Liver (tissue), 9 donors: ENCODE results near the gene STMP1. TPM values are rescaled to one million over a fixed set of nuclear protein-coding genes. Genes with fewer than 3 reads are reported as not detected.

Experiments
- DNase-seq: peaks from one replicate; pipeline ENCODE4 v3.0.0-alpha.2; 2017; ENCODE audit warnings: low spot score
- H3K27ac ChIP-seq, 2 donors: one replicate each; pipeline ENCODE4 v1.7.0; 2013; ENCODE audit warnings: inconsistent platforms in 2 of 2, low read length in 2 of 2, control low read depth in 1 of 2, low read depth in 1 of 2, mild to moderate bottlenecking in 1 of 2
- H3K27me3 ChIP-seq, 4 donors: one replicate each; pipeline versions ENCODE4 v1.6.1 to v1.7.0; 2013; ENCODE audit warnings: low read length in 3 of 4, inconsistent platforms in 1 of 4, mild to moderate bottlenecking in 1 of 4, moderate library complexity in 1 of 4; ENCODE audit not compliant: control insufficient read depth in 4 of 4, insufficient read depth in 4 of 4
- H3K36me3 ChIP-seq, 4 donors: one replicate each; pipeline versions ENCODE4 v1.6.1 to v1.7.0; 2013; ENCODE audit warnings: low read length in 3 of 4, mild to moderate bottlenecking in 3 of 4, low read depth in 1 of 4, moderate library complexity in 1 of 4; ENCODE audit not compliant: control insufficient read depth in 4 of 4, insufficient read depth in 3 of 4
- H3K4me1 ChIP-seq, 4 donors: one replicate each; pipeline versions ENCODE4 v1.6.1 to v1.7.0; 2013; ENCODE audit warnings: low read length in 3 of 4, mild to moderate bottlenecking in 3 of 4, moderate library complexity in 1 of 4; ENCODE audit not compliant: control insufficient read depth in 4 of 4, insufficient read depth in 4 of 4
- H3K4me3 ChIP-seq, 3 donors: one replicate each; pipeline versions ENCODE4 v1.6.1 to v1.7.0; 2013; ENCODE audit warnings: low read length in 3 of 3, control low read depth in 1 of 3, low read depth in 1 of 3, mild to moderate bottlenecking in 1 of 3
- H3K9ac ChIP-seq, 2 donors: one replicate each; pipeline ENCODE4 v1.7.0; 2013; ENCODE audit warnings: low read length in 2 of 2, mild to moderate bottlenecking in 2 of 2, moderate library complexity in 2 of 2, control low read depth in 1 of 2, low read depth in 1 of 2
- H3K9me3 ChIP-seq, 4 donors: one replicate each; pipeline versions ENCODE4 v1.6.1 to v1.7.0; 2013; ENCODE audit warnings: low read length in 3 of 4; ENCODE audit not compliant: control insufficient read depth in 4 of 4
- CTCF ChIP-seq: fragments of 150-350 bp; IDR thresholded peaks from 2 replicates; pipeline ENCODE4 v1.5.1; 2017; ENCODE audit warnings: improper control_type of control experiment, low read depth, low read length; ENCODE audit not compliant: missing input control
- EGR1 ChIP-seq, 2 donors: IDR thresholded peaks; 2 replicates each; pipeline ENCODE4 v1.6.1; 2016 to 2018; ENCODE audit warnings: antibody characterized with exemption in 2 of 2, low read depth in 2 of 2
- FOXA1 ChIP-seq: IDR thresholded peaks from 2 replicates; pipeline ENCODE4 v1.6.1; 2016; ENCODE audit warnings: antibody characterized with exemption
- FOXA2 ChIP-seq: IDR thresholded peaks from 2 replicates; pipeline ENCODE4 v1.6.1; 2016; ENCODE audit warnings: antibody characterized with exemption
- GABPA ChIP-seq, 2 donors: IDR thresholded peaks in 1 of 2; conservative IDR thresholded peaks in 1 of 2; 2 replicates each; pipeline ENCODE4 v1.6.1; 2016; ENCODE audit warnings: antibody characterized with exemption in 2 of 2, mild to moderate bottlenecking in 1 of 2, moderate library complexity in 1 of 2
- HNF4A ChIP-seq, 2 donors: conservative IDR thresholded peaks; 2 replicates each; pipeline ENCODE4 v1.6.1; 2016; ENCODE audit warnings: antibody characterized with exemption in 2 of 2, mild to moderate bottlenecking in 2 of 2
- HNF4G ChIP-seq: IDR thresholded peaks from 2 replicates; pipeline ENCODE4 v1.6.1; 2016; ENCODE audit warnings: antibody characterized with exemption
- JUND ChIP-seq, 2 donors: IDR thresholded peaks; 2 replicates each; pipeline ENCODE4 v1.6.1; 2016; ENCODE audit warnings: antibody characterized with exemption in 2 of 2
- NR2F2 ChIP-seq: IDR thresholded peaks from 2 replicates; pipeline ENCODE4 v1.6.1; 2016; ENCODE audit warnings: antibody characterized with exemption
- RAD21 ChIP-seq, 2 donors: IDR thresholded peaks; 2 replicates each; pipeline ENCODE4 v1.6.1; 2016; ENCODE audit warnings: antibody characterized with exemption in 2 of 2, mild to moderate bottlenecking in 2 of 2
- RXRA ChIP-seq, 2 donors: IDR thresholded peaks; 2 replicates each; pipeline ENCODE4 v1.6.1; 2017 to 2018; ENCODE audit warnings: antibody characterized with exemption in 2 of 2, mild to moderate bottlenecking in 1 of 2
- SP1 ChIP-seq: IDR thresholded peaks from 2 replicates; pipeline ENCODE4 v1.6.1; 2018; ENCODE audit warnings: antibody characterized with exemption, mild to moderate bottlenecking
- YY1 ChIP-seq: IDR thresholded peaks from 2 replicates; pipeline ENCODE4 v1.6.1; 2016; ENCODE audit warnings: antibody characterized with exemption, mild to moderate bottlenecking
- ZBTB33 ChIP-seq: IDR thresholded peaks from 2 replicates; pipeline ENCODE4 v1.6.1; 2016; ENCODE audit warnings: antibody characterized with exemption
- WGBS: extraction: QIAGEN DNeasy Blood & Tissue Kit; methylation state at CpG from one replicate; pipeline ENCODE4 v1.1.7; 2013; 5-methylcytosine and 5-hydroxymethylcytosine counted together
- polyA plus RNA-seq, 2 donors: library from polyadenylated mRNA; stranded (reverse) in 1 of 2; unstranded in 1 of 2; fragments of 200-250 nt in 1 of 2; fragments of >200 nt in 1 of 2; fragmentation: Nextera tagmentation in 1 of 2; extraction: Ambion mirVana in 1 of 2; gene quantifications; one replicate each; pipeline versions ENCODE4 v1.2.1 to v1.2.3, GENCODE V29; 2013 to 2015
- total RNA-seq, 2 donors: library from RNA; depleted of rRNA; stranded (reverse); fragments of >200 nt; gene quantifications; one replicate each; pipeline ENCODE4 v1.2.3, GENCODE V29; 2014
- TF ChIP-seq, protein P1 (sequence below): IDR thresholded peaks from 2 replicates; pipeline ENCODE4 v1.6.1; 2016; ENCODE audit warnings: antibody characterized with exemption
- TF ChIP-seq, protein P2 (sequence below): IDR thresholded peaks from 2 replicates; pipeline ENCODE4 v1.6.1; 2016; ENCODE audit warnings: antibody characterized with exemption
- TF ChIP-seq, protein P3 (sequence below): IDR thresholded peaks from 2 replicates; pipeline ENCODE4 v1.6.1; 2016; ENCODE audit warnings: antibody characterized with exemption, mild to moderate bottlenecking
- donor health status: healthy.
- donor health status: healthy.
- donor health status: healthy.
- donor health status: healthy.
- donor health status: healthy.

STMP1 gene
- total and polyA plus RNA-seq, 4 donors = 6.8 to 30.7 (median 13.8) TPM

DNA sequence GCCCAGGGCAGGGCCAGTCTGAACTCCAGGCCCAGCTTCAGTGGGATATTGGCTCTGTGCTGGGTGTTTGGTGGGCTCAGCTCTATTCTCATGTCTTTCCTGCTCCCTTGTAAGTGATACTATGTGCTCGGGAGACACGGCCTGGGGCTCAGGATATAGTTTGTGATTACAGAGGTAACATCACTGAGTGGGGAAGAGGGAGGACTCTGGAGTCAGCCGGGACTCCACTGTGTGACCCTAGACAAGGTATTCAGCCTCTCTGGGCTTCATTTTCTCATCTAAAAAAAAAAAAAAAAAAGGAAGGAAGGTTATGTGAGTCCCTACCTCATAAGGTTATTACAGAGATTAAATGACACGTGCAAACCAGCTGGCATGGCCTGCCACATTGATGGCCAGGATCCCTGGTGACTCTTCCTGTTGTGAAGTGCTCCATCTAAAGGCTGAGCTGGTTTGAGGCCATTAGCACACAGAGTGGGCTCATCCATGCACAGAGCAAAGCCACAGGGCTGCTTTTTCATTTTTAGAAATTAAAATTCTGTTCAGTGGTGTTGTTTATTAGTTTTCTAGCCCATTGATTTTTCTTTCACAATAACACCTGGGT lies 50.0 kb downstream of the STMP1 start:
- no peak for DNase-seq
- Histone ChIP-seq H3K4me3 (no peak overlapping the region), H3K36me3 (no peaks in the 10 kb centered on the region), H3K9me3 (no peaks in the 10 kb centered on the region), H3K27me3 (no peaks in the 10 kb centered on the region), H3K9ac (no peak overlapping the region), H3K4me1 (no peaks in the 10 kb centered on the region), H3K27ac (peak overlapping the region in 1 of 2 donors; percentile 23)
- 67% methylated on average over 4 of the region's 4 CpGs for WGBS
- TF ChIP-seq FOXA1 = no peak
- no peak for TF ChIP-seq GABPA (IDR thresholded peaks at IDR 0.05 in 1 of 2, conservative IDR thresholded peaks at IDR 0.05 in 1 of 2)
- no peak for TF ChIP-seq EGR1 (IDR thresholded peaks at IDR 0.05; ENCODE audit: low read depth in 2 of 2)
- TF ChIP-seq FOXA2 = no peak
- no peak for TF ChIP-seq SP1
- no peak for TF ChIP-seq JUND (IDR thresholded peaks at IDR 0.05)
- no peak for TF ChIP-seq CTCF
- TF ChIP-seq HNF4A (conservative IDR thresholded peaks at IDR 0.05) = no peak
- no peak for TF ChIP-seq RAD21 (IDR thresholded peaks at IDR 0.05)
- no peak for TF ChIP-seq NR2F2
- TF ChIP-seq, protein P1, sequence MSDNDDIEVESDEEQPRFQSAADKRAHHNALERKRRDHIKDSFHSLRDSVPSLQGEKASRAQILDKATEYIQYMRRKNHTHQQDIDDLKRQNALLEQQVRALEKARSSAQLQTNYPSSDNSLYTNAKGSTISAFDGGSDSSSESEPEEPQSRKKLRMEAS = no peak
- TF ChIP-seq, protein P2, sequence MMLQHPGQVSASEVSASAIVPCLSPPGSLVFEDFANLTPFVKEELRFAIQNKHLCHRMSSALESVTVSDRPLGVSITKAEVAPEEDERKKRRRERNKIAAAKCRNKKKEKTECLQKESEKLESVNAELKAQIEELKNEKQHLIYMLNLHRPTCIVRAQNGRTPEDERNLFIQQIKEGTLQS = no peak
- TF ChIP-seq, protein P3, sequence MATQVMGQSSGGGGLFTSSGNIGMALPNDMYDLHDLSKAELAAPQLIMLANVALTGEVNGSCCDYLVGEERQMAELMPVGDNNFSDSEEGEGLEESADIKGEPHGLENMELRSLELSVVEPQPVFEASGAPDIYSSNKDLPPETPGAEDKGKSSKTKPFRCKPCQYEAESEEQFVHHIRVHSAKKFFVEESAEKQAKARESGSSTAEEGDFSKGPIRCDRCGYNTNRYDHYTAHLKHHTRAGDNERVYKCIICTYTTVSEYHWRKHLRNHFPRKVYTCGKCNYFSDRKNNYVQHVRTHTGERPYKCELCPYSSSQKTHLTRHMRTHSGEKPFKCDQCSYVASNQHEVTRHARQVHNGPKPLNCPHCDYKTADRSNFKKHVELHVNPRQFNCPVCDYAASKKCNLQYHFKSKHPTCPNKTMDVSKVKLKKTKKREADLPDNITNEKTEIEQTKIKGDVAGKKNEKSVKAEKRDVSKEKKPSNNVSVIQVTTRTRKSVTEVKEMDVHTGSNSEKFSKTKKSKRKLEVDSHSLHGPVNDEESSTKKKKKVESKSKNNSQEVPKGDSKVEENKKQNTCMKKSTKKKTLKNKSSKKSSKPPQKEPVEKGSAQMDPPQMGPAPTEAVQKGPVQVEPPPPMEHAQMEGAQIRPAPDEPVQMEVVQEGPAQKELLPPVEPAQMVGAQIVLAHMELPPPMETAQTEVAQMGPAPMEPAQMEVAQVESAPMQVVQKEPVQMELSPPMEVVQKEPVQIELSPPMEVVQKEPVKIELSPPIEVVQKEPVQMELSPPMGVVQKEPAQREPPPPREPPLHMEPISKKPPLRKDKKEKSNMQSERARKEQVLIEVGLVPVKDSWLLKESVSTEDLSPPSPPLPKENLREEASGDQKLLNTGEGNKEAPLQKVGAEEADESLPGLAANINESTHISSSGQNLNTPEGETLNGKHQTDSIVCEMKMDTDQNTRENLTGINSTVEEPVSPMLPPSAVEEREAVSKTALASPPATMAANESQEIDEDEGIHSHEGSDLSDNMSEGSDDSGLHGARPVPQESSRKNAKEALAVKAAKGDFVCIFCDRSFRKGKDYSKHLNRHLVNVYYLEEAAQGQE = no peak
- no peak for TF ChIP-seq HNF4G
- TF ChIP-seq RXRA (IDR thresholded peaks at IDR 0.05) = no peak
- TF ChIP-seq YY1 = no peak
- TF ChIP-seq ZBTB33 = no peak
